ENCODE data around the gene PDK2. TPM values are rescaled to one million over a fixed set of nuclear protein-coding genes. Genes with fewer than 3 reads are reported as not detected.

PDK2 gene
- total RNA-seq, 1 donor from 2014 or later: 44.9 TPM

DNA sequence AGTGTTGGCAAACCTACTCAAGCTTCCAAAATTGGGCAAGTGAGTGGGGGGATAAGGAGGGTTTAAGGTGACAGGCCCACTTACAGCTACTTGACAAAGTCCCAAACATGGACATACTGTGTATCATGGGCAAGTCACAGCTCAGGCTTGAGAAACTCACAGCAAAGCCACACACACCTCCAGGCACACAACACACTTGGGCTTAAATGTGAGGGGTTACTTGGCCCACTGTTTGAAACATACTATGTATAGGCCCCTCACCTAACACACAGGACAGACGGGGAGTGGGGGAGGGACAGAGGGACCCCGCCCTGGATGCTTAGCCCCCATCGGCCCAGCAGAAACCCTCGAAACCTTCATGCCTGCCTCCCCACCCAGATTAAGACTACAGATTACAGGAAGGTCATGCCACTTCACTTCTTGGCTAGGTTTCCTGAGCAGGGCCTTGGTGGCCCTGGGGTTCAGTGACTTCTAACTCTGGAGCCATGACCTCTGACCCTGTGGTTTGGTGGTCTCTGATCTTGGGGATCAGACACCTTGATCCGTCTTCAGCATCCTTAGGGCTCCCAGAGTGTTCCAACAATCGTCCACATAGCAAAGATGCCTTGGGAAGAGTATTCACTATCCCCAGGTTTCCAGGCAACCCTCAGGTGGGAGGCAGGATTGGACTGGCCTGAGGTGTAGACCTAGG, 37.1 kb downstream of the PDK2 start:
- H3K4me1 Mint-ChIP-seq (ENCODE audit: unreplicated experiment): peaks cover 26% of the 10 kb centered on the region
- H3K36me3 Mint-ChIP-seq: peaks cover 9% of the 10 kb centered on the region
- H3K27ac Mint-ChIP-seq: peak overlapping the region; percentile 26
- H3K9me3 Mint-ChIP-seq: no peaks in the 10 kb centered on the region
- DNase-seq (ENCODE audit: extremely low spot score, unreplicated experiment): no peak
- TF ChIP-seq, protein P1, sequence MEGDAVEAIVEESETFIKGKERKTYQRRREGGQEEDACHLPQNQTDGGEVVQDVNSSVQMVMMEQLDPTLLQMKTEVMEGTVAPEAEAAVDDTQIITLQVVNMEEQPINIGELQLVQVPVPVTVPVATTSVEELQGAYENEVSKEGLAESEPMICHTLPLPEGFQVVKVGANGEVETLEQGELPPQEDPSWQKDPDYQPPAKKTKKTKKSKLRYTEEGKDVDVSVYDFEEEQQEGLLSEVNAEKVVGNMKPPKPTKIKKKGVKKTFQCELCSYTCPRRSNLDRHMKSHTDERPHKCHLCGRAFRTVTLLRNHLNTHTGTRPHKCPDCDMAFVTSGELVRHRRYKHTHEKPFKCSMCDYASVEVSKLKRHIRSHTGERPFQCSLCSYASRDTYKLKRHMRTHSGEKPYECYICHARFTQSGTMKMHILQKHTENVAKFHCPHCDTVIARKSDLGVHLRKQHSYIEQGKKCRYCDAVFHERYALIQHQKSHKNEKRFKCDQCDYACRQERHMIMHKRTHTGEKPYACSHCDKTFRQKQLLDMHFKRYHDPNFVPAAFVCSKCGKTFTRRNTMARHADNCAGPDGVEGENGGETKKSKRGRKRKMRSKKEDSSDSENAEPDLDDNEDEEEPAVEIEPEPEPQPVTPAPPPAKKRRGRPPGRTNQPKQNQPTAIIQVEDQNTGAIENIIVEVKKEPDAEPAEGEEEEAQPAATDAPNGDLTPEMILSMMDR (conservative IDR thresholded peaks at IDR 0.05): no peak
- H3K27me3 Mint-ChIP-seq: peaks cover 19% of the 10 kb centered on the region
- H3K4me3 Mint-ChIP-seq: peak overlapping the region; percentile 31

DNA sequence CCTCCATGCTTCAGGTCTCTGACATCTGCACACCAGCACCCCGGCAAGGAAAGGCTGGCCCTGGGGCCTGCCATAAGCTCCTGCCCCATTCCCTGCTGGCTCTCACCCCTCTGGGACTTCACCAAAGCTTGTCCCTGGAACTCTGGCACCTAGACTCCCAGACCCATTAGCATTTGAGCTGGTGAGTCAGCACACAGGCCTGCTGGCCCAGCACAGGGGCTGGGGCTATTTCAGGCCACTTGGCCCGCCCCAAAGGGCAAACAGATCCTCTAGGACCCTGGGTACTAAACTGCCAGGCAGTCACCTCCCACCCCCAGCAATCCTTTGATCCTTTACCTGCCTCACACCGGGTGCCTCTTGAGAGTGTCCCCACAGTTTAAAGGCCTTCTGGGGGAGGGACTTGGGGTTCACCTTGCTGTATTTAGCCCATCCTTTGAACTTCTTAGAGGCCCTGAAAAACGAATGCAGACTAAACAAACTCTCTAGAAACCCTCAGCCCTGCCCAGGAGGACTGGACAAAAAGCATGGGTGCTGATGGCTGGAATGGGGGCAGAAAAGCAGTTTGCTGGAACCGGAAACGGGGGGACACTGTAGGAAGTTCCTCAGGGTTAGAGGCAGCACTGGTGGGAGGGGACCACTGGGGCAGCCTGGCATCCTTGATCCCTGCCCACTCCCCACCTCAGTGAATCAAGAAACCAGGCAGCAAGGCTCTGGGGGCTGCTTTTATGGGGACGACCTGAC, 38.0 kb downstream of the PDK2 start:
- DNase-seq (ENCODE audit: extremely low spot score, unreplicated experiment): no peak
- TF ChIP-seq, protein P1 (conservative IDR thresholded peaks at IDR 0.05): no peak
- no peak overlapping the region for H3K4me3 Mint-ChIP-seq
- no peaks in the 10 kb centered on the region for H3K9me3 Mint-ChIP-seq
- H3K4me1 Mint-ChIP-seq (ENCODE audit: unreplicated experiment): peaks cover 20% of the 10 kb centered on the region
- no peak overlapping the region for H3K27ac Mint-ChIP-seq
- peaks cover 19% of the 10 kb centered on the region for H3K36me3 Mint-ChIP-seq
- peaks cover 19% of the 10 kb centered on the region for H3K27me3 Mint-ChIP-seq

DNA sequence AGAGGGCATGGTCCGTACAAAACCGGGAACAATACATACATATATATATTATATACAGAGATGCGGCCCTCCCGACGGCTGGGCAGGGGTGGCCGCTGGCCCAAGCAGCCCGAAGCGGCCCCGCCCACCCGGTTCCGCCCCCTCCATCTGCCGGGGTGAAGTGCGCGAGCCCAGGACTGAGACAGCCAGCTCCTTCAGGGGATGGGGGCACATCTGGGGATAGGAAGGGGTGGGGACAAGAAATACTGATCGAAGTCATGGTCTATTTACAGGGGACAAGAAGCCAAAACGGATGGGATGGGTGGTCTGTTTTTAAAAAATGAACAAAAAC, 38.6 kb downstream of the PDK2 start:
- H3K27ac Mint-ChIP-seq: no peak overlapping the region
- peaks cover 16% of the 10 kb centered on the region for H3K27me3 Mint-ChIP-seq
- no peak for DNase-seq (ENCODE audit: extremely low spot score, unreplicated experiment)
- peaks cover 24% of the 10 kb centered on the region for H3K36me3 Mint-ChIP-seq
- no peaks in the 10 kb centered on the region for H3K9me3 Mint-ChIP-seq
- TF ChIP-seq, protein P1 (conservative IDR thresholded peaks at IDR 0.05): no peak
- peaks cover 20% of the 10 kb centered on the region for H3K4me1 Mint-ChIP-seq (ENCODE audit: unreplicated experiment)
- H3K4me3 Mint-ChIP-seq: no peak overlapping the region

DNA sequence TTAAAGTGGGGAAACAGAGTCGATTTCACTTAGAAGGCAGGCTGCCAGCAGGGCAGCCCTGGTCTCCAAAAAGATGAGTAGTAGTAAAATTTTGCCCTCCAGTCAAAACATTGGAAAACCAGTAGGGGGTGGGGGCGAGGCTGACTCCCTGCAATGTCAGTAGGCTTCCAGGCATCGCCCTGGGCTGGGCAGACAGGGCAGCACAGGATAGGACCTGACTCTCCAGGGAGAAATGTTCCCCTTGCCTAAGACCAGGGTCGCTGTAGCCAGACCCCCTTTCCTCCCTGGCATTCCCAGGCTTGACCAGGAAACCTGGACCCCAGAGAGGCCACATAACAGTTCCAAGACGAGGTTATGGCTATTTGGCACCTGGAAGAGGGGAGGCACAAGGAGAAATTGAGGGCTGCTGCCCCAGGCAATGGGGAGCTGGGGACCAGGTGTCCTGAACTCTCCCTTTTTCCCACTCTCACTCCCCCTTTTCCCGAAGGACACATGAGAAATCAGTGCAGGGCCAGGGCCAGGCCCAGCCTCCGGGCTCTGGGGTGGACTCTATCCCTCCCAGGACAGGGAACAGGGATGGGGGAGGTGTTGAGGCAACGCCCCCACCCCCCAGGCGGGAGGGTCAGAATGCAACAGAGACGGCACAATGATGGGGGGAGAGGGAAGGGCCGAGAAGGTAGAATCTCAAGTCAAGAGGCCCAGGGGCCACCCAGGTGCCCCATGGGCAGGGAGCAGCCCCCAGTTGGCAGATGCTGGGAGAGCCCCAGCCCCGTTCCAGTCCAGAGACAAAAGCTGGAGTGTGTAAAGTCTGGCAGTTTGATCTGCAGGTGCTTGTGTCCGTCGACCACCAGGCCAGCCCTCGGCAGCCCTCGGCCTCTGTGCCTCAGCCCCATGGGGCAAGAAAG, 39.3 kb downstream of the PDK2 start:
- Mint-ChIP-seq H3K36me3 (peaks cover 24% of the 10 kb centered on the region), H3K27ac (no peak overlapping the region), H3K9me3 (no peaks in the 10 kb centered on the region), H3K4me3 (no peak overlapping the region), H3K4me1 (ENCODE audit: unreplicated experiment) (peaks cover 20% of the 10 kb centered on the region), H3K27me3 (peaks cover 14% of the 10 kb centered on the region)
- no peak for DNase-seq (ENCODE audit: extremely low spot score, unreplicated experiment)
- TF ChIP-seq, protein P1 (conservative IDR thresholded peaks at IDR 0.05): no peak

DNA sequence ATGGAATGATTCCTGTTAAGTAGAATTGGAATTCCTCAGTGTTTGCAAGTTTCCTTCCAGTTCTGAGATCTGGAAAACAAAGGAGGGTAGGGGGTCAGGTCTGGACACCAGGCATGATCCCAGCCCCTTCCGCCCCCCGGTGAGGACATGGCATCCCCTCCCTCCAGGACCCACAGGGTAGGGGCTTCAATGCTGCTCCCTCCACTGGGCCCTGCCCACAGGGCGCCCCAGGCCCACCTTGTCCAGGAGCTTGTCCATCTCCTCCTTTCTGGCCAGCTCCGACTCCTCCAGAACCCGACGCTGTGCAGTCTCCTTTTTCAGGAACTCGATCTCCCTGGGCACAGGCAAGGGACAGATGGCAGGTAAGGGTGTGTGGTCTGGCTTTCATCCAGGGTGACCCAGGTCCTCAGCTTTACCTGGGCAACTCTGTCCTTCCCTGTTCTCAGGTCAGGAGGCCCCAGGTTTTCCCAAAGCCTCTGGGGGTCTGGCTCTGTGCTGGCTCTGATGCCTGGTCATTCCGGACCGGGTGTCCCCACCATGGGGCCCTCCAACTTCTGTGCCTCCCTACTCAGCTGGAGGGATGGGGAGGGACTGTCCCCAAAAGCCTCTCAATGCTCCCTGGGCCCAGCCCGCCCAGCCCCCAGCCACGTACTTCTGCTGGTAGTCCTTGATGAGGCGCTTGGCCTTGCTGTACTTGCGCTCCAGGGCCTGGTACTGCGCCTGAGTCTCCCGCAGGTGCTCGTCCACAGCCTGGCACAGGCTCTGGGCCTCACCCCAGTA, 40.4 kb downstream of the PDK2 start:
- TF ChIP-seq, protein P1 (conservative IDR thresholded peaks at IDR 0.05): no peak
- peaks cover 31% of the 10 kb centered on the region for H3K36me3 Mint-ChIP-seq
- H3K27me3 Mint-ChIP-seq: peaks cover 11% of the 10 kb centered on the region
- H3K4me1 Mint-ChIP-seq (ENCODE audit: unreplicated experiment): peaks cover 28% of the 10 kb centered on the region
- no peak overlapping the region for H3K27ac Mint-ChIP-seq
- DNase-seq (ENCODE audit: extremely low spot score, unreplicated experiment): no peak
- H3K9me3 Mint-ChIP-seq: no peaks in the 10 kb centered on the region
- no peak overlapping the region for H3K4me3 Mint-ChIP-seq

All from type B pancreatic cell (in vitro differentiated cells).